Thyroid gland (tissue), 4 donors: Measurements from ENCODE around the gene GRIFIN.

Source experiments
- CTCF ChIP-seq, 6 experiments: fragments of 200-600 bp in 3 of 6; fragments of 450-650 bp in 3 of 6; sonication (generic) in 3 of 6; IDR thresholded peaks; one replicate each; pipeline ENCODE4 v1.5.1; 2016 to 2019; ENCODE audit warnings: antibody characterized with exemption in 6 of 6, mild to moderate bottlenecking in 2 of 6, inconsistent platforms in 1 of 6, moderate library complexity in 1 of 6
- POLR2A ChIP-seq, 2 donors: fragments of 450-650 bp; IDR thresholded peaks; one replicate each; pipeline ENCODE4 v1.6.1; 2017; ENCODE audit warnings: antibody characterized with exemption in 2 of 2, mild to moderate bottlenecking in 2 of 2, moderate library complexity in 1 of 2

- no peak for TF ChIP-seq CTCF (IDR thresholded peaks at IDR 0.05)
- no peak for TF ChIP-seq POLR2A (IDR thresholded peaks at IDR 0.05)
Observed at GRCh38 chr7:2445047-2445446, 31.2 kb downstream of the GRIFIN start.
